ENCODE data around the gene PDE8B.
"Not testable (repeated sequence)": the region's sequence is repeated elsewhere in the genome, so short reads cannot be mapped to it uniquely, and the experiment has no call there.

The PDE8B gene

GRCh38 chr5:77449981-77450380, 239.5 kb downstream of the PDE8B start:
- DNase-seq = peak; percentile 23 to 38

- DNase-seq = no peak
Measured at GRCh38 chr5:77452351-77452750, 241.9 kb downstream of the PDE8B start.

DNA sequence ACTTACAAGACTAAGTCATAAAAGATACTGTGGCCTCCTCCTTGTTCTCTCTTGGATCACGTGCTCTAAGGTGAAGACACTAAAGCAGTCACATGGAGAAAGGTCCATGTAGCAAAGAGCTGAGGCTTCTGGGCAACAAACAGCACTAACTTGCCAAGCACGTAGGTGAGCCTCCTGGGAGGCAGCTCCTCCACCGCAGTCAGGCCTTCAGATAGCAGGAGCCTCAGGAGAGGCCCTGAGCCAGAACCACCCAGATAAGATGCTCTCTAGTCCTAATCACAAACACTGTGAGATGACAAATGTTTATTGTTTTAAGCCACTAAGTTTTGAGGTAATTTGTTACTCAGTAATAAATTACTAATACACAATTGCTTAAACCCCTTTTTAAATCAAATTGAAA, 243.6 kb downstream of the PDE8B start:
- DNase-seq = no peak

DNA sequence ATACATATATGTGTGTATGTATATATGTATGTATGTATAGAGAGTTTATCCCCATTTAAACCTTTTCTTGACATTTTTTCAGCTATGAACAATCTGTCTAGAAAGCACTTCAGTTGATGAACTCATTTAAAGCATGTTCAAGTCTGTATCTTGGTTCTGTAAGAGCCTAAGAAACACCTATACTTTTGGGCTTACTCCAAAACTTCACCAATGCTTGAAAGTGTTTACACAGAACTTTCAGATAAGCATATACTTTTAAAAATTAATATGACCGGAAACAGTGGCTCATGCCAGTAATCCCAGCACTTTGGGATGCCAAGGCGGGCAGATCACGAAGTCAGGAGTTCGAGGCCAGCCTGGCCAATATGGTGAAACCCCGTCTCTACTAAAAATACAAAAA, 250.8 kb downstream of the PDE8B start:
- DNase-seq = no peak

GRCh38 chr5:77463905-77464304, 253.4 kb downstream of the PDE8B start:
- peak in 1 of 2 donors; percentile 18 for DNase-seq

DNA sequence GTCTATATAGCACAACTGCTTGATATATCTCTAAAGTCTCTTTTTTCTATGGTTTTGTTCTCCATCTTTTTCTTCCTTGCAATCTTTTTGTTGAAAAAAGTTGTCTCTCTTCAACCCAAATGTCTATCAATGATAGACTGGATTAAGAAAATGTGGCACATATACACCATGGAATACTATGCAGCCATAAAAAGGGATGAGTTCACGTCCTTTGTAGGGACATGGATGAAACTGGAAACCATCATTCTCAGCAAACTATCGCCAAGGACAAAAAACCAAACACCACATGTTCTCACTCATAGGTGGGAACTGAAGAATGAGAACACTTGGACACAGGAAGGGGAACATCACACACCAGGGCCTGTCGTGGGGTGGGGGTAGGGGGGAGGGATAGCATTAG, 258.4 kb downstream of the PDE8B start:
- not testable (repeated sequence) for DNase-seq

- not testable (repeated sequence) for DNase-seq
Measured at GRCh38 chr5:77475041-77475440, 264.6 kb downstream of the PDE8B start.

Data from inflammatory macrophage treated with lipopolysaccharide for 1 hour (primary cell).